Uterus (tissue), 4 donors: ENCODE data around the gene UBXN6. TPM values are rescaled to one million over a fixed set of nuclear protein-coding genes. Genes with fewer than 3 reads are reported as not detected.

Experiments used
- DNase-seq, 2 donors: peaks; one replicate each; pipeline ENCODE4 v3.0.0-alpha.2; 2019 to 2020
- H3K27ac ChIP-seq, 2 donors: fragments of 200-600 bp; sonication (generic); 1 replicate in 1 of 2; 2 replicates in 1 of 2; pipeline ENCODE4 v1.5.1; 2016 to 2018
- H3K27me3 ChIP-seq, 2 donors: fragments of 200-600 bp; sonication (generic); one replicate each; pipeline ENCODE4 v1.5.1; 2018 to 2019; ENCODE audit warnings: control low read depth in 1 of 2
- H3K36me3 ChIP-seq, 2 donors: fragments of 200-600 bp; sonication (generic); one replicate each; pipeline ENCODE4 v1.5.1; 2019; ENCODE audit warnings: control low read depth in 1 of 2
- H3K4me1 ChIP-seq, 2 donors: fragments of 200-600 bp; sonication (generic); one replicate each; pipeline ENCODE4 v1.5.1; 2018 to 2019; ENCODE audit warnings: control low read depth in 1 of 2
- H3K4me3 ChIP-seq, 2 donors: fragments of 200-600 bp; sonication (generic); 1 replicate in 1 of 2; 2 replicates in 1 of 2; pipeline ENCODE4 v1.5.1; 2018 to 2019; ENCODE audit warnings: mild to moderate bottlenecking in 1 of 2
- H3K9me3 ChIP-seq, 2 donors: fragments of 200-600 bp; sonication (generic); one replicate each; pipeline ENCODE4 v1.5.1; 2019; ENCODE audit warnings: control low read depth in 1 of 2
- POLR2A ChIP-seq, 2 donors: fragments of 450-650 bp; IDR thresholded peaks; one replicate each; pipeline ENCODE4 v1.6.1; 2016; ENCODE audit warnings: antibody characterized with exemption in 2 of 2, mild to moderate bottlenecking in 1 of 2, moderate library complexity in 1 of 2
- intact Hi-C: fragments of 100-400 bp; cut with DNase I; formaldehyde crosslinking; loops from one replicate; pipeline ENCODE4 v1.15.1; 2023; ENCODE audit warnings: low total_unique reads
- total RNA-seq, 4 donors: library from RNA; depleted of rRNA in 3 of 4; stranded (reverse); fragments of >200 nt in 3 of 4; gene quantifications; one replicate each; pipeline versions ENCODE4 v1.1.0 to v1.2.4, GENCODE V29; 2014 to 2023
- TF ChIP-seq, protein P1 (sequence below), 4 experiments: fragments of 200-600 bp in 2 of 4; fragments of 450-650 bp in 2 of 4; sonication (generic) in 2 of 4; IDR thresholded peaks; one replicate each; pipeline ENCODE4 v1.5.1; 2016 to 2019; ENCODE audit warnings: antibody characterized with exemption in 4 of 4, mild to moderate bottlenecking in 2 of 4, moderate library complexity in 1 of 4
- donor health status: DM: yes; HTN: yes; CAD: no.

UBXN6 gene
- total RNA-seq, 4 donors from 2014 or later = 61.5 to 266 (median 90.0) TPM

DNA sequence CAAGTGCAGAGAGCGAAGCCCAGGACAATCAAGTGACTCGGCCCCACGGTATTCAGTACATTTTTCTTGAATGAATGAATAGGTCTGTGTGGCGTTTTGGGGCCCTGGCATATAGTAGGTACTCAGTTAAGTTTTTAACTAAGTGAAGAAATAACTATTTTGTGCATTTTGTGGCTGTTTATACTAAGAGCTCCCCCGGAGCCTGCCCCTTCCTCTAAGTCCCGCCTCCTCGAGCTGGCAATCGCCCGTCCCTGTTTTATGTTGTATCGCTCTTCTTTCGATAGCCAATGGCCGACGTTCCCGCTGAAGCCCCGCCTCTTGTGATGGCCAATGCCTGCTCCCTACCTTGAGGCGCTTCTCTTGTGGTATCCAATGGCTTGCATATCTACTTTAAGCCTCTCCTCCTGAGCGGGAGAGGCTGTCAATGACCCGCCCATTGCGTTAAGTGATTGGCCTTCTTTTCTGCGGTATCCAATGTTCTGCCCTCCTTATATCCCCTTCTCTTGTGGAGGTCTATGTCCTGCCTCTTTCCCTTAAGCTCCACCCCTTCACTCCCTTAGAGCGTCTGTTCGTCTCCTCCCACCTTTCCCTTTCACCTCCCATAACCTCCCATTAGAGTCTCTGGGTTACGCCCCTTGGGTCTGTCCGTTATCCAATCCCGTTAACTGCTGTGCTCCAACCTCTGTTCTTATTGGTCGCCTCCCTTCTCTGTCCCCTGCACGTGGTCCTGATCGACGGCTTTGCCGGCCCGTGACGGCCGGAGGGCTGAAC lies 14.0 kb upstream of the UBXN6 start:
- H3K9me3 ChIP-seq = no peaks in the 10 kb centered on the region
- H3K27ac ChIP-seq = peak overlapping the region; percentile 84
- TF ChIP-seq, protein P1, sequence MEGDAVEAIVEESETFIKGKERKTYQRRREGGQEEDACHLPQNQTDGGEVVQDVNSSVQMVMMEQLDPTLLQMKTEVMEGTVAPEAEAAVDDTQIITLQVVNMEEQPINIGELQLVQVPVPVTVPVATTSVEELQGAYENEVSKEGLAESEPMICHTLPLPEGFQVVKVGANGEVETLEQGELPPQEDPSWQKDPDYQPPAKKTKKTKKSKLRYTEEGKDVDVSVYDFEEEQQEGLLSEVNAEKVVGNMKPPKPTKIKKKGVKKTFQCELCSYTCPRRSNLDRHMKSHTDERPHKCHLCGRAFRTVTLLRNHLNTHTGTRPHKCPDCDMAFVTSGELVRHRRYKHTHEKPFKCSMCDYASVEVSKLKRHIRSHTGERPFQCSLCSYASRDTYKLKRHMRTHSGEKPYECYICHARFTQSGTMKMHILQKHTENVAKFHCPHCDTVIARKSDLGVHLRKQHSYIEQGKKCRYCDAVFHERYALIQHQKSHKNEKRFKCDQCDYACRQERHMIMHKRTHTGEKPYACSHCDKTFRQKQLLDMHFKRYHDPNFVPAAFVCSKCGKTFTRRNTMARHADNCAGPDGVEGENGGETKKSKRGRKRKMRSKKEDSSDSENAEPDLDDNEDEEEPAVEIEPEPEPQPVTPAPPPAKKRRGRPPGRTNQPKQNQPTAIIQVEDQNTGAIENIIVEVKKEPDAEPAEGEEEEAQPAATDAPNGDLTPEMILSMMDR (IDR thresholded peaks at IDR 0.05) = no peak
- peak; percentile 37 to 65 for TF ChIP-seq POLR2A (IDR thresholded peaks at IDR 0.05)
- peak; percentile 97 to 99 for DNase-seq
- H3K36me3 ChIP-seq = no peaks in the 10 kb centered on the region
- intact Hi-C loops = no loop called here
- H3K27me3 ChIP-seq = no peaks in the 10 kb centered on the region
- peak overlapping the region; percentile 68 to 77 for H3K4me3 ChIP-seq
- H3K4me1 ChIP-seq = peaks cover 0 to 9% of the 10 kb centered on the region in 2 donors

DNA sequence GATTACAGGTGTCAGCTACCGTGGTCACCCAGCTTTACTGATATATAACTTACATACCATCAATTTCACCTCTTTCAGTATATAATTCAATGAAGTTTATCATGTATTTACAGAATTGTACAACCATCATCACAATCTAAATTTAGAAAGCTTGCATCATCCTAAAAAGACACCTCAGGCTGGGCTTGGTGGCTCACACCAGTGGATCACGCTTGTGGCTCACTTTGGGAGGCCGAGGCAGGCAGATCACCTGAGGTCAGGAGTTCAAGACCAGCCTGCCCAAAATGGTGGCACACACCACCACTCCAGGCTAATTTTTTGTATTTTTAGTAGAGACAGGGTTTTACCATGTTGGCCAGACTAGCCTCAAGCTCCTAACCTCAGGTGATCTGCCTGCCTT lies 10.2 kb upstream of the UBXN6 start:
- intact Hi-C loops = no loop called here
- TF ChIP-seq POLR2A (IDR thresholded peaks at IDR 0.05) = no peak
- TF ChIP-seq, protein P1 (IDR thresholded peaks at IDR 0.05) = no peak
- no peaks in the 10 kb centered on the region for H3K27me3 ChIP-seq
- no peaks in the 10 kb centered on the region for H3K4me1 ChIP-seq
- no peak for DNase-seq
- no peaks in the 10 kb centered on the region for H3K36me3 ChIP-seq
- H3K9me3 ChIP-seq = no peaks in the 10 kb centered on the region
- no peak overlapping the region for H3K4me3 ChIP-seq
- H3K27ac ChIP-seq = no peak overlapping the region

DNA sequence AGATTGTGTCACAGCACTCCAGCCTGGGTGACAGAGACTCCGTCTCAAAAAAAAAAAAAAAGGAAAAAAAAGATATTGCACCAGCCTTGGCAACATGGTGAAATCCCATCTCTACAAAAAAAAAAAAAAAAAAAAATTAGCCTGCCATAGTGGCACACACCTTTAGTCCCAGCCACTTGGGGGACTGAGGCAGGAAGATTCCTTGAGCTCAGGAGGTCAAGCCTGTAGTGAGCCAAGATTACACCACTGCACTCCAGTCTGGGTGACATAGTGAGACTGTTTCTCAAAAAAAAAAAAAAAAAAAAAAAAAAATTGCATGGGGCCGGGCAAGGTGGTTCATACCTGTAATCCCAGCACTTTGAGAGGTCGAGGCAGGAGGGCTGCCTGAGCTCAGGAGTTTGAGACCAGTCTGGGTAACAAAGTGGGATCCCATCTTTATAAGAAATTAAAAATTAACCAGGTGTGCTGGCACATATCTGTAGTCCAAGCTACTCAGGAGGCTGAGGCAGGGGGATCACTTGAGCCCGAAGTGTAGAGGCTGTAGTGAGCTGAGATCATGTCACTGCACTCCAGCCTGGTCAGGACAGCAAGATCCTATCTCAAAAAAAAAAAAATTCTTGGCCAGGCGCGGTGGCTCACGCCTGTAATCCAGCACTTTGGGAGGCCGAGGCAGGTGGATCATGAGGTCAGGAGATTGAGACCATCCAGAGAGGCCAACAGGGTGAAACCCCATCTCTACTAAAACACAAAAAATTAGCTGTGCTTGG lies 7.4 kb upstream of the UBXN6 start:
- intact Hi-C loops = no loop called here
- no peaks in the 10 kb centered on the region for H3K4me1 ChIP-seq
- DNase-seq = no peak
- H3K36me3 ChIP-seq = no peaks in the 10 kb centered on the region
- no peaks in the 10 kb centered on the region for H3K9me3 ChIP-seq
- H3K27ac ChIP-seq = no peak overlapping the region
- H3K27me3 ChIP-seq = no peaks in the 10 kb centered on the region
- H3K4me3 ChIP-seq = no peak overlapping the region
- TF ChIP-seq, protein P1 (IDR thresholded peaks at IDR 0.05) = no peak

DNA sequence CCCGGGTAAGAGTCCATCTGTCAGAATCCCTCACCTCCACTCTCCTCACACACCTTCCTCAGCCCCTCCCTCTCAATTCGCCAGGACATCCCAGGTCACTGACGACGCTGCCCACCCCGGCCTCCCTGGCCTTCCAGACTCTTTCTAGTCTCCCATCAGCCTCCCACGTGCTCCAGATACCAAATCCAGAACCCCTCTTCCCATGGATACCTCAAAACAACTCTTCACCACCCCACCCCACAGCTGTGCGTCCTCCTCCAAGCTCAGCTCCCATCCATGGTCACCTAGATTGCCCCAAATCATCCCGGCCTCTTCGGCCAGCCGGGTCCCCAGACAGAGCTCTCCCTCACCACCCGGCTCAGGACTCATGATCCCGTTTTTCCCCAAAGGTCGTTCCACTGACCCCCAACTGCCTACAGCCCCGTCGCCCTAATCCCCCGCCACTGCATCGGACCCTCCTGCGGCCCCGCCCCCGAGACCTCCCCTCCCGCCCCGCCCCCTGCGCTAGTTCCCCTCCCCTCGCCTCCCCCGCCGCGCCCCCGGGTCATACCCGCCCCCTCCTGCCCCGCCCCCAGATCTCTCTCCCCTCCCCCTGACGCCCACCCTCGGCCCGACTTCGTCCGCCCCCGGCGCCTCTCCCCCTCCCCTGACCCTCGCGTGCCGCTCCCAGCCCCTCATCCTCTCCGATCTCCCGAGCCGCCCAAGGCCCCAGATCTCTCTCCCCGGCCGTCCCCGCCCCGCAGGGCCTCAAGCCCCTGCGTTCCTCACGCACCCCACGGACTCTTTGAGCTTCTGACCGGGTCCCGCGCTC lies 546 bp downstream of the UBXN6 start:
- DNase-seq = peak; percentile 53 to 61
- H3K36me3 ChIP-seq = no peaks in the 10 kb centered on the region
- peak overlapping the region; percentile 95 to 99 for H3K27ac ChIP-seq
- H3K4me3 ChIP-seq = peak overlapping the region; percentile 88 to 91
- peaks cover 0 to 22% of the 10 kb centered on the region in 2 donors for H3K4me1 ChIP-seq
- no peaks in the 10 kb centered on the region for H3K9me3 ChIP-seq
- H3K27me3 ChIP-seq = no peaks in the 10 kb centered on the region
- intact Hi-C loops = no loop called here
- TF ChIP-seq, protein P1 (IDR thresholded peaks at IDR 0.05) = no peak
- TF ChIP-seq POLR2A (IDR thresholded peaks at IDR 0.05) = no peak
